HG03354 (cell line): ENCODE data around the gene QPCTL.

Source experiments
- ATAC-seq: cut with Tn5 transposase; IDR thresholded peaks from one replicate; pipeline ENCODE4 v1.9.1; 2021; ENCODE audit warnings: mild to moderate bottlenecking; ENCODE audit not compliant: unreplicated experiment, poor library complexity, severe bottlenecking

The QPCTL gene

DNA sequence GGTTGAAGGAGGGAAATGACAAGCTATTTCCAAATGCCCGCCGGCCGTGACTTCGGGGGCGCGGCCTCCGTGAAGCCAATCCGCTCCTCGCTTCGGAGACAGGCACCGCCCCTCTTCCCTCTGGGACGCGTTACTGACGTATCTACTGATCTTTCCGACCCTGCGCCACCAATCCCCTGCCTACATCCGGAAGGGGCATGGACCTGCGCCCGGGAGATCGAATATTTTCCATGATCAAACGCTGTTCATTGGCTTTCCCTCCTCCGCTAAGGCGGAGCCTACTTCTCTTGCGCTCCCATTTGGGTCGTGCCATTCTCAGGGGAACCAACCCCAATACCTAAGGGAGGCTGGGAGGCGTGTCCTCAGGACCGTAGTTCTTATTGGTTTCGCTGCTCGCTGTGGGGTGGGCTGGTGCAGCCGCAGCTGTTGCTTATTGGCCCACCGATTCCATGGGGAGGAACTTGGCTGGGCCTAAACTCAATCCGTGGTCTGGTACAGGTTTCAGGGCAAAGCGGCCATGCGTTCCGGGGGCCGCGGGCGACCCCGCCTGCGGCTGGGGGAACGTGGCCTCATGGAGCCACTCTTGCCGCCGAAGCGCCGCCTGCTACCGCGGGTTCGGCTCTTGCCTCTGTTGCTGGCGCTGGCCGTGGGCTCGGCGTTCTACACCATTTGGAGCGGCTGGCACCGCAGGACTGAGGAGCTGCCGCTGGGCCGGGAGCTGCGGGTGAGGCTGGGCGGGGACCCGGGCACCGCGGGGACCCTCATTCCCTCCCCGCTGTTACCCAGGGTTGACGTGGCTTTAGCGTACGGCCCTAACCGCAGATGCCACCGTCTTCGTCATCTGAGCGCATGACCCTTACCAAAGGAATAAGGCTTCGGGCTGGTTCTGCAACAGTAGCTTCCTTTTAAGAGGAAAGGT, at the start of gene QPCTL:
Gene QPCTL (plus strand): TSS at position 480 of the 919 bp plus-strand sequence. CDS start 38 bp downstream, at position 518.
- peak; percentile 86 for ATAC-seq

DNA sequence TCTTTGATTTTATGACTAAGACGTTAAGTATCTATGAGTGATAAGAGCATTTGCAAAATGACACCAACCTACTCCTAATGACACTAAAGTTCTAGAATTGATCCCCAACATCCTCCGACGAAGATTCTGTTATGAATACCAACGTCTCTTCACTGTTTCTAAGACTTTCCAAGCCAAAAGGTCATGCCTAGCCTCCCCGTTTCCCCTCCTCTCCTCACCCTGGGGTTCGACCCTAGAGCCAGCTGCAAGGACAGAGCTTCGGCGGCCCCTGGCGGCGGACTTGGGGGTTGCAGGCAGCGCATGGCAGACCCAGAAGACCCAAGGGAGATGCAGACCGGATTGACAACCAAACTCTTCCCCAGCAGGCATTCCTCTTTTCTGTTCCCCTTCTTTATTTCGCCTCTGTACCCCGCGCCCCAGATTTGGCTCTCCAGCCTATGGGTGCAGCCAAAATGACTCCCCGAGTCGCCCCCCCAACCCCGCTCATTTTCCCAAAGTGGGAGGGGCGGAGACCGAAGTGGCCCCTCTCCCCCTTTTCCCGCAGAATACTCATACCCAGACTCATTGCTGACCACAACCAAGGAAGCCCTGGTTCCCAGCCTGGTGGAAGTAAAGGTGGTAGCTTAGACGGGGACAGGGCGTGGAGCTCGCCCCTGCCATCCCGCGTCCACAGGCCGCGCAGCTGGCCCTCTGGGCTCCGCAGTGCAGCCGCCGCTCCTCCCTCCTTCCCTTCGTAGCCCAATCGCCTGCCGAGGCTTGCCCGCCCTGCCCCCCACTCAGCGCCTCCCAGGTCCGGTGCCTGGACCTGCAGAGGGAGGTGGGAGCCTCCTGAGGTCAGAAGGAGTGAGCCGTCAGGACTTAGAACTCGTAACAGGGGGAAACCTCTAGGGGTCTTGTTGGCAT, 49.2 kb upstream of the QPCTL start:
- ATAC-seq = peak; percentile 24

GRCh38 chr19:45643927-45644771, 48.3 kb upstream of the QPCTL start:
- ATAC-seq = no peak

DNA sequence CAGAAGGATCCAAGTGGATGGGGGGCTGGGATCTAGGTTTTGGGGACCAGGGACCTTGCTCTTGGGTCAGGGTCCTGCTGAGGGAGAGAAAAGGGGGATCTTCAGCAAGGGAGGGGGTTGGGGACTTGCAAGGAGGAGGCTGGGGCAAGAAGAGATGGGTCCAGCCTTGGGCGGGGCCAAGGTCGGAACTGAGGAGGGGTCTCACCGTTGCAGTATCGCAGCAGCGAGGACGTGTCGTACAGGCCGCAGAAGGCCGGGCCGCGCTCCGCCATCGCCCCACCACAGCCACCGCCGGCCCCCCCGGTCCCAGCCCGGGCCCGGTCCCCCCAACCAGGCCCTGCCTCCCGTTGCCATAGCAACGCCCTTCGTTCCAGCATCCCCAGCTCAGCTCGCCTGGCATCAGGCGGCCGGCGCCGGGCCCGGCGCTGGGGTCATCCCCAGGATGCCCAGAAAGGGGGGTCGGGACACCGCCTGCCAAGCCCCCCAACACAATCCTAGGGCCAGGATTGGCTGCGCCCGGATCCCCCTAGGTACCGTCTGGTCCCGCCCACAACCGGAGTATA, 47.3 kb upstream of the QPCTL start:
- ATAC-seq = no peak

GRCh38 chr19:45645631-45646344, 46.7 kb upstream of the QPCTL start:
- ATAC-seq = peak; percentile 40

- no peak for ATAC-seq
These were observed 46.1 kb upstream of the QPCTL start for GRCh38 chr19:45646345-45646698.

- no peak for ATAC-seq
These were observed 41.7 kb upstream of the QPCTL start for GRCh38 chr19:45650722-45651121.

- ATAC-seq = no peak
These were observed 38.8 kb upstream of the QPCTL start for GRCh38 chr19:45653634-45654033.

- ATAC-seq = no peak
These were observed 37.4 kb upstream of the QPCTL start for GRCh38 chr19:45655073-45655472.

GRCh38 chr19:45657520-45658167, 34.8 kb upstream of the QPCTL start:
- no peak for ATAC-seq

GRCh38 chr19:45659096-45659729, 33.3 kb upstream of the QPCTL start:
- no peak for ATAC-seq

DNA sequence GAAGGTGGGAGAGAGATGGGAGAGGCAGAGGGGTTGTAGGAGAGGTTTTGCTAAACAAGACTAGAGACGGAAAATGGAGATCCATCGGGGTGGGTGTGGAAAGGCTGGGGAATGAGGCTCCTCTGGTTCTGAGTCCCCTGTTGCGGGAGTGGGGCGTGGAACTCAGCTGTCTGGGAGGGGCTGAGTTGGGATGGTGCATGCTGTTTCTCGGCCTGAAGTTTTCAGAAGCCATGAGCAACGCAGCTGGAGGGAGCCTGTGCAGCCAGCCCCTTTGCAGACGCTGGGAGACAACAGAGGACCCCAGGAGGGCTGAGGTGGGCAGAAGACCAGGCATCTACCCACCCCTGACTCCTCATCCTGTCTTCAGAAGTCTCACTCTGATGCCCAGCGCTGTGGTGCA, 31.8 kb upstream of the QPCTL start:
- no peak for ATAC-seq

DNA sequence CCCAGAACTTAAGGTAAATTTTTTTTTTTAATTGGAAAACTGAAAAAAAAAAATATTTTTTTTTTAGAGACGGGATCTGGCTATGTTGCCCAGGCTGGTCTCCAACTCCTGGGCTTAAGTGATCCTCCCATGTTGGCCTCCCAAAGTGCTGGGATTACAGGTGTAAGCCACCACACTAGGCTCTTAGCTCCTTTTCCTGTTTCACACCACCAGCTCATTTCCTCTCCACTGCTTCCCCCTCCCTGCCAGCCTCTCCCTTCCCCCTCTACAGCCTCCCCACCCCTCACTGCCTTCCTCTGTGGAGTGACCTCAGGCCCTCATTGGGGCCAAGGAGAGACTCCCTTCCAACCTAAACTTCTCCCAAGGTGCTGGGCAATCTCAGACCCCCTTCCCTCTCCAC, 28.7 kb upstream of the QPCTL start:
- ATAC-seq = no peak

GRCh38 chr19:45664575-45664974, 27.9 kb upstream of the QPCTL start:
- no peak for ATAC-seq

GRCh38 chr19:45667620-45668341, 24.7 kb upstream of the QPCTL start, which contains the start of gene GIPR:
Gene GIPR, plus strand, starts transcription at chr19:45668221. Its CDS starts 1,300 bp downstream, at chr19:45669521.
- no peak for ATAC-seq

- ATAC-seq = peak; percentile 8
These were observed 24.1 kb upstream of the QPCTL start for GRCh38 chr19:45668342-45668871.
